ENCODE results near the gene SPOCD1. TPM values are rescaled to one million over a fixed set of nuclear protein-coding genes. Genes with fewer than 3 reads are reported as not detected.

Gene SPOCD1
- total RNA-seq, 1 experiment from 2014 or later: 10.2 TPM

- Histone ChIP-seq H3F3A (ENCODE audit: insufficient read depth, low read depth) (no peaks in the 10 kb centered on the region), H3K4me1 (replicated peaks; ENCODE audit: insufficient read depth) (no peaks in the 10 kb centered on the region), H3K4me2 (no peak overlapping the region), H3K9me2 (ENCODE audit: insufficient read depth) (no peaks in the 10 kb centered on the region), H3K9me3 (ENCODE audit: insufficient read depth, low read depth) (no peaks in the 10 kb centered on the region), H2AFZ (no peak overlapping the region), H3K4me3 (no peak overlapping the region), H3K36me3 (ENCODE audit: low read depth) (no peaks in the 10 kb centered on the region), H3K27ac (no peak overlapping the region), H3K27me3 (ENCODE audit: insufficient read depth, low read depth) (peaks cover 5% of the 10 kb centered on the region; the same call in 1 of the 2 replicates), H3K79me2 (ENCODE audit: low read depth) (no peaks in the 10 kb centered on the region), H4K20me1 (ENCODE audit: insufficient read depth) (no peaks in the 10 kb centered on the region)
- no TSS peak for BruUV-seq (replicated peaks)
- ChIA-PET CTCF (no interaction called here), POLR2A (ENCODE audit: unreplicated experiment) (interaction anchor here (0.6 kb wide), 1 partner anchor 135 kb away, joined by 8 read pairs; no protein-coding TSS in a partner anchor)
- no peak for DNase-seq
- no peak for TF ChIP-seq CTCF (conservative IDR thresholded peaks at IDR 0.05)
- TF ChIP-seq EZH2 (IDR thresholded peaks at IDR 0.05; ENCODE audit: low read depth): no peak
- intact Hi-C loops (cut with micrococcal nuclease; ENCODE audit: unreplicated experiment): no loop called here
Observed at GRCh38 chr1:31828926-31829690, 13.3 kb upstream of the SPOCD1 start.

GRCh38 chr1:31828341-31828740 is 12.5 kb upstream of the SPOCD1 start:
- no peak overlapping the region for H3K4me2 ChIP-seq
- no peak overlapping the region for H3K4me3 ChIP-seq
- intact Hi-C loops (cut with micrococcal nuclease; ENCODE audit: unreplicated experiment): no loop called here
- H3K27ac ChIP-seq: no peak overlapping the region
- H3K27me3 ChIP-seq (ENCODE audit: insufficient read depth, low read depth): peaks cover 5% of the 10 kb centered on the region; the same call in 1 of the 2 replicates
- no peaks in the 10 kb centered on the region for H4K20me1 ChIP-seq (ENCODE audit: insufficient read depth)
- H3K79me2 ChIP-seq (ENCODE audit: low read depth): no peaks in the 10 kb centered on the region
- ChIA-PET CTCF (no interaction called here), POLR2A (ENCODE audit: unreplicated experiment) (no interaction called here)
- BruUV-seq (replicated peaks): no TSS peak
- no peak for TF ChIP-seq CTCF (conservative IDR thresholded peaks at IDR 0.05)
- no peak for TF ChIP-seq EZH2 (IDR thresholded peaks at IDR 0.05; ENCODE audit: low read depth)
- no peaks in the 10 kb centered on the region for H3F3A ChIP-seq (ENCODE audit: insufficient read depth, low read depth)
- no peaks in the 10 kb centered on the region for H3K9me2 ChIP-seq (ENCODE audit: insufficient read depth)
- no peaks in the 10 kb centered on the region for H3K9me3 ChIP-seq (ENCODE audit: insufficient read depth, low read depth)
- no peak overlapping the region for H2AFZ ChIP-seq
- H3K36me3 ChIP-seq (ENCODE audit: low read depth): no peaks in the 10 kb centered on the region
- no peaks in the 10 kb centered on the region for H3K4me1 ChIP-seq (replicated peaks; ENCODE audit: insufficient read depth)
- DNase-seq: no peak

GRCh38 chr1:31823780-31824179 is 8.0 kb upstream of the SPOCD1 start:
- POLR2A ChIA-PET (ENCODE audit: unreplicated experiment): no interaction called here
- Histone ChIP-seq H3K4me2 (no peak overlapping the region), H3K27me3 (ENCODE audit: insufficient read depth, low read depth) (no peaks in the 10 kb centered on the region), H3K79me2 (ENCODE audit: low read depth) (no peaks in the 10 kb centered on the region), H3K9me2 (ENCODE audit: insufficient read depth) (no peaks in the 10 kb centered on the region), H3K9me3 (ENCODE audit: insufficient read depth, low read depth) (no peaks in the 10 kb centered on the region), H3K27ac (no peak overlapping the region), H2AFZ (no peak overlapping the region), H3F3A (ENCODE audit: insufficient read depth, low read depth) (peaks cover 7% of the 10 kb centered on the region; the same call in 1 of the 2 replicates), H3K36me3 (ENCODE audit: low read depth) (no peaks in the 10 kb centered on the region), H4K20me1 (ENCODE audit: insufficient read depth) (no peaks in the 10 kb centered on the region), H3K4me1 (replicated peaks; ENCODE audit: insufficient read depth) (no peaks in the 10 kb centered on the region), H3K4me3 (no peak overlapping the region)
- CTCF ChIA-PET: interaction anchor here (0.6 kb wide), 1 partner anchor 429 kb away, joined by 7 read pairs; no protein-coding TSS in a partner anchor
- no TSS peak for BruUV-seq (replicated peaks)
- no peak for TF ChIP-seq EZH2 (IDR thresholded peaks at IDR 0.05; ENCODE audit: low read depth)
- TF ChIP-seq CTCF (conservative IDR thresholded peaks at IDR 0.05): no peak
- no peak for DNase-seq
- intact Hi-C loops (cut with micrococcal nuclease; ENCODE audit: unreplicated experiment): no loop called here
